GM10266 (cell line): ENCODE data around the gene PMFBP1.
A peak's percentile ranks its signal among the peaks of the same experiment; 100 is the strongest.

ENCODE experiments used
- DNase-seq: peaks from one replicate; pipeline ENCODE4 v3.0.0; 2012; ENCODE audit errors: extremely low spot score
- TF ChIP-seq, protein P1 (sequence below): IDR thresholded peaks from 2 replicates; pipeline ENCODE4 v1.5.1; 2012; ENCODE audit warnings: mild to moderate bottlenecking, low read depth; ENCODE audit not compliant: control insufficient read depth, insufficient read depth; ENCODE audit errors: missing control alignments

The PMFBP1 gene

GRCh38 chr16:72107371-72107770 lies 64.6 kb downstream of the PMFBP1 start:
- TF ChIP-seq, protein P1, sequence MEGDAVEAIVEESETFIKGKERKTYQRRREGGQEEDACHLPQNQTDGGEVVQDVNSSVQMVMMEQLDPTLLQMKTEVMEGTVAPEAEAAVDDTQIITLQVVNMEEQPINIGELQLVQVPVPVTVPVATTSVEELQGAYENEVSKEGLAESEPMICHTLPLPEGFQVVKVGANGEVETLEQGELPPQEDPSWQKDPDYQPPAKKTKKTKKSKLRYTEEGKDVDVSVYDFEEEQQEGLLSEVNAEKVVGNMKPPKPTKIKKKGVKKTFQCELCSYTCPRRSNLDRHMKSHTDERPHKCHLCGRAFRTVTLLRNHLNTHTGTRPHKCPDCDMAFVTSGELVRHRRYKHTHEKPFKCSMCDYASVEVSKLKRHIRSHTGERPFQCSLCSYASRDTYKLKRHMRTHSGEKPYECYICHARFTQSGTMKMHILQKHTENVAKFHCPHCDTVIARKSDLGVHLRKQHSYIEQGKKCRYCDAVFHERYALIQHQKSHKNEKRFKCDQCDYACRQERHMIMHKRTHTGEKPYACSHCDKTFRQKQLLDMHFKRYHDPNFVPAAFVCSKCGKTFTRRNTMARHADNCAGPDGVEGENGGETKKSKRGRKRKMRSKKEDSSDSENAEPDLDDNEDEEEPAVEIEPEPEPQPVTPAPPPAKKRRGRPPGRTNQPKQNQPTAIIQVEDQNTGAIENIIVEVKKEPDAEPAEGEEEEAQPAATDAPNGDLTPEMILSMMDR = no peak
- DNase-seq = no peak

DNA sequence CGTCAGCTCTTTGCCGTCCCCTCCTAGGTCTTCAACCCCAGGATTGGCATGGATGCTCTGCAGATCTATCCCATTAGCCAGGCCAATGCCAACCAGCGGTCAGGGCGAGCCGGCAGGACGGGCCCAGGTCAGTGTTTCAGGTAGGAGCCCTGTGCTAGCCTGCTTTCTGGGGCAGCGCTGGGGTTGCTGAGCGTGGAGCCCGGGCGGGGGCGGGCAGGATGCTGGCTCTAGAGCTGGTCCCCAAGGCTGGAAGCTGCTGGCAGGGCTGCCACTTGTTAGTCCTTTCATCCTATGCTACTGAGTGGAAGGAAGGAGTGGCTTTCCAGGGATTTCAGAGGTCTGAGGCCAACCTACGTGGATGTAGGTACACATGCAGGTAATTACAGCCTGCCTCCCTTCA lies 66.0 kb downstream of the PMFBP1 start:
- TF ChIP-seq, protein P1 = no peak
- no peak for DNase-seq

DNA sequence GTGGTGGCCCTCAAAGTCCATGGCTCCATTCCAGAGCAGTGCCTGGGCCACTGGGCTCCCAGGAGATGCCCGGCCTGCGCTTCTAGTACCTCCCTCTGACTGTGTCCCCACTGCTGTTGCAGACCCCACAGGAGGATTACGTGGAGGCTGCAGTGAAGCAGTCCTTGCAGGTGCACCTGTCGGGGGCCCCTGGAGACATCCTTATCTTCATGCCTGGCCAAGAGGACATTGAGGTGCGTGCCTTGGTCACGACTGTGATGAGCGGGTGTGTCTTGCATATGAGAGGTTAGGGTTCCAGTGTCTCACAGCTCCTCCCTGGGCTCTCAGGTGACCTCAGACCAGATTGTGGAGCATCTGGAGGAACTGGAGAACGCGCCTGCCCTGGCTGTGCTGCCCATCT lies 67.0 kb downstream of the PMFBP1 start:
- DNase-seq = no peak
- TF ChIP-seq, protein P1 = no peak

DNA sequence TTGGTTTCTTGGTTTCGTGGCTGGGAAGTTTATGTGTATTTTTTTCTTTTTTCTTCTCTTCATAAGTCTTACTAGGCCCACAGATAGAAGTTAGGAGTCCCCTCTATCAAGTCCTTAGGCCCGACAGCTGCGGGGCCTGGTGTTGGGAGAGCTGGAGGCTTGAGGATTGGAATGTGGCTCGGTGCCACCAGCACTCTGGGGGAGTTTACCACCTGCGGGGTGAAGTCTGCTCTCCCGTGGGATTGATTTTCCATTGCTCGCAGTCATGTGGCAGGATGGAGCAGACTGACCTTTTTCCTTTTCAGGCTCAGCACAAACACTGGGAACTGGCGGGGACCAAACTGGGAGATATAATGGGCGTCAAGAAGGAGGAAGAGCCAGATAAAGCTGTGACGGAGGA lies 70.8 kb downstream of the PMFBP1 start:
- DNase-seq = no peak
- TF ChIP-seq, protein P1 = no peak

DNA sequence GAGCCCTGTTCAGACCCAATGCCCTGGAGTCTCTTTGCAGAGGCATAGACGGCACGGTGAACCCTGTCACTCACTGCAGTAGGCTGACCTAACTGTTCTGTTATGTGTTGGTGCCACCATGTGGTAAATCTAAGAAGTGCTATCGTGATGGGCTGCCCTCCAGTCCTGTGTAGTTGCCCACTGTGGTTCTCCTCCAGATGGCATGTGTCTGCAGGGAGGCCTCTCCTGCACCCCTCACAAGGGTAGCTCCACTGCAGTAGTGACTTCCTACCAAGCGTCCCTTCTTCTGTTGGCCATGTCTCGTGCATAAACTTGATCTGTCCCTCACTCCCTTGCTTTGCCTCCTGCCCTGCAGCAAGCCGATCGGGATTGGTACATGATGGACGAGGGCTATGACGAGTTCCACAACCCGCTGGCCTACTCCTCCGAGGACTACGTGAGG lies 72.6 kb downstream of the PMFBP1 start:
- DNase-seq = peak; percentile 67
- TF ChIP-seq, protein P1 = peak; percentile 60

DNA sequence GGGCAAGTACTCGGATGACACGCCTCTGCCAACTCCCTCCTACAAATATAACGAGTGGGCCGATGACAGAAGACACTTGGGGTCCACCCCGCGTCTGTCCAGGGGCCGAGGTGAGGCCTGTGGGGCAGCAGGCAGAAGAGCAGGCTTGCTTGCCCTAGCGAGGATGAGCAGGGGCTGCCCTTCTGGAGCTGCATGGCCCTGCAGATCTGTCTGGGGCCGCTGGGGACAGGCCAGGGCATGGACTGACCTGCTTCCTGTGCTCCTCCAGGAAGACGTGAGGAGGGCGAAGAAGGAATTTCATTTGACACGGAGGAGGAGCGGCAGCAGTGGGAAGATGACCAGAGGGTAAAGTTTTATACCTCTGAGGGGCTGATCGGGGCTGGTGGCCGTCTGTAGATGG lies 73.0 kb downstream of the PMFBP1 start:
- TF ChIP-seq, protein P1 = no peak
- no peak for DNase-seq

GRCh38 chr16:72094266-72094610 lies 77.7 kb downstream of the PMFBP1 start:
- DNase-seq = no peak
- TF ChIP-seq, protein P1 = no peak
